IMR-90 (cell line): ENCODE measurements around the gene LTBP2. TPM values are rescaled to one million over a fixed set of nuclear protein-coding genes. Genes with fewer than 3 reads are reported as not detected.
A peak's percentile ranks its signal among the peaks of the same experiment; 100 is the strongest.

Experiments used
- ATAC-seq: fragments of 200-7000 bp; cut with Tn5 transposase; 2 replicates; pipeline ENCODE4 v1.9.1; 2020; ENCODE audit warnings: low read depth, mild to moderate bottlenecking, moderate library complexity
- BruUV-seq: library from RNA; stranded (reverse); fragments of 400-500 nt; replicated peaks from 2 replicates; lab custom pipeline; 2021; lab: Mats Ljungman, UMichigan
- CTCF ChIA-PET: fragments of 300-600 bp; formaldehyde crosslinking; extraction: SDS; loops from one replicate; lab custom pipeline; 2021; ENCODE audit warnings: antibody characterized with exemption; lab: Yijun Ruan, JAX
- POLR2A ChIA-PET: fragments of 300-600 bp; sonication (Branson Sonifier 250); formaldehyde crosslinking; loops from one replicate; lab custom pipeline; 2022; ENCODE audit warnings: antibody characterized with exemption; ENCODE audit not compliant: unreplicated experiment; lab: Charles Lee
- DNase-seq: peaks from one replicate; pipeline ENCODE4 v3.0.0; 2013
- H2AFZ ChIP-seq: replicated peaks from 2 replicates; pipeline ENCODE3; 2013; ENCODE audit warnings: low read length, mild to moderate bottlenecking; ENCODE audit not compliant: poor library complexity
- H2AK5ac ChIP-seq: 2 replicates; pipeline ENCODE4 v1.6.1; 2013; ENCODE audit warnings: low read depth, low read length, inconsistent platforms
- H2AK9ac ChIP-seq: replicated peaks from 2 replicates; pipeline ENCODE3; 2013; ENCODE audit warnings: mild to moderate bottlenecking, low read depth, low read length, moderate library complexity; ENCODE audit not compliant: poor library complexity
- H2BK120ac ChIP-seq: 2 replicates; pipeline ENCODE4 v1.6.1; 2013; ENCODE audit warnings: low read depth, low read length, inconsistent platforms
- H2BK15ac ChIP-seq: 3 replicates; pipeline ENCODE4 v1.6.1; 2013; ENCODE audit warnings: low read depth, low read length, inconsistent platforms
- H2BK20ac ChIP-seq: 2 replicates; pipeline ENCODE4 v1.6.1; 2013; ENCODE audit warnings: low read depth, mild to moderate bottlenecking, inconsistent platforms, low read length, moderate library complexity
- H2BK5ac ChIP-seq: 2 replicates; pipeline ENCODE4 v1.6.1; 2013; ENCODE audit warnings: mild to moderate bottlenecking, low read depth, low read length, inconsistent platforms; ENCODE audit not compliant: poor library complexity, severe bottlenecking
- H3K14ac ChIP-seq: replicated peaks from 2 replicates; pipeline ENCODE4 v1.6.1; 2013; ENCODE audit warnings: low read depth, low read length, inconsistent platforms
- H3K18ac ChIP-seq: 2 replicates; pipeline ENCODE4 v1.6.1; 2013; ENCODE audit warnings: low read depth, low read length, control low read depth
- H3K23ac ChIP-seq: 2 replicates; pipeline ENCODE4 v1.6.1; 2013; ENCODE audit warnings: low read depth, low read length, inconsistent platforms
- H3K27ac ChIP-seq: 2 replicates; pipeline ENCODE4 v1.5.1; 2013; ENCODE audit warnings: mild to moderate bottlenecking, control low read depth, low read length; ENCODE audit not compliant: insufficient read depth
- H3K27me3 ChIP-seq: 2 replicates; pipeline ENCODE4 v1.6.1; 2013; ENCODE audit warnings: low read length; ENCODE audit not compliant: control insufficient read depth, insufficient read depth
- H3K36me3 ChIP-seq: 2 replicates; pipeline ENCODE4 v1.6.1; 2013; ENCODE audit warnings: low read length, mixed read lengths; ENCODE audit not compliant: control insufficient read depth, insufficient read depth
- H3K4ac ChIP-seq: 2 replicates; pipeline ENCODE4 v1.6.1; 2013; ENCODE audit warnings: low read depth, low read length, inconsistent platforms
- H3K4me1 ChIP-seq: 2 replicates; pipeline ENCODE4 v1.6.1; 2013; ENCODE audit warnings: low read length, mixed read lengths; ENCODE audit not compliant: control insufficient read depth, insufficient read depth
- H3K4me2 ChIP-seq: 2 replicates; pipeline ENCODE4 v1.6.1; 2013; ENCODE audit warnings: low read depth, mild to moderate bottlenecking, control low read depth, low read length, moderate library complexity
- H3K4me3 ChIP-seq: 2 replicates; pipeline ENCODE4 v1.5.1; 2013; ENCODE audit warnings: low read depth, mild to moderate bottlenecking, control low read depth, low read length, moderate library complexity; ENCODE audit not compliant: insufficient read depth
- H3K56ac ChIP-seq: 2 replicates; pipeline ENCODE4 v1.6.1; 2013; ENCODE audit warnings: low read length, inconsistent platforms; ENCODE audit not compliant: insufficient read depth; ENCODE audit errors: extremely low read depth
- H3K79me1 ChIP-seq, 2 experiments: 2 replicates each; pipeline ENCODE4 v1.6.1; 2013; ENCODE audit warnings: low read length in 2 of 2, inconsistent platforms in 1 of 2, low read depth in 1 of 2
- H3K9ac ChIP-seq: 2 replicates; pipeline ENCODE4 v1.6.1; 2013; ENCODE audit warnings: low read depth, low read length, control low read depth
- H3K9me1 ChIP-seq: 2 replicates; pipeline ENCODE4 v1.6.1; 2013; ENCODE audit warnings: low read length, inconsistent platforms; ENCODE audit not compliant: insufficient read depth
- H3K9me3 ChIP-seq: 2 replicates; pipeline ENCODE4 v1.6.1; 2013; ENCODE audit warnings: low read length; ENCODE audit not compliant: control insufficient read depth, insufficient read depth
- H4K20me1 ChIP-seq: 2 replicates; pipeline ENCODE4 v1.6.1; 2013; ENCODE audit warnings: low read length, inconsistent platforms; ENCODE audit not compliant: insufficient read depth
- H4K5ac ChIP-seq: 2 replicates; pipeline ENCODE4 v1.6.1; 2013; ENCODE audit warnings: mild to moderate bottlenecking, low read depth, low read length, control low read depth
- H4K8ac ChIP-seq, 2 experiments: 2 replicates each; pipeline ENCODE4 v1.6.1; 2013; ENCODE audit warnings: low read depth in 2 of 2, low read length in 2 of 2, control low read depth in 1 of 2, inconsistent platforms in 1 of 2
- H4K91ac ChIP-seq: 2 replicates; pipeline ENCODE4 v1.6.1; 2013; ENCODE audit warnings: low read depth, low read length, inconsistent platforms; ENCODE audit not compliant: insufficient read depth
- BHLHE40 ChIP-seq: fragments of 150-350 bp; IDR thresholded peaks from 2 replicates; pipeline ENCODE4 v1.6.1; 2016; ENCODE audit warnings: mild to moderate bottlenecking, low read depth, low read length
- CEBPB ChIP-seq: IDR thresholded peaks from 2 replicates; pipeline ENCODE4 v1.6.1; 2012; ENCODE audit warnings: low read depth, low read length, improper control_type of control experiment
- CTCF ChIP-seq: conservative IDR thresholded peaks from 2 replicates; pipeline ENCODE4 v1.5.1; 2012; ENCODE audit warnings: mild to moderate bottlenecking, low read depth, low read length, improper control_type of control experiment
- MAZ ChIP-seq: IDR thresholded peaks from 2 replicates; pipeline ENCODE4 v1.6.1; 2012; ENCODE audit warnings: low read depth, mild to moderate bottlenecking, low read length, improper control_type of control experiment, moderate library complexity, borderline replicate concordance
- POLR2A ChIP-seq: IDR thresholded peaks from 2 replicates; pipeline ENCODE4 v1.6.1; 2012; ENCODE audit warnings: mild to moderate bottlenecking, low read depth, low read length
- RAD21 ChIP-seq: IDR thresholded peaks from 2 replicates; pipeline ENCODE4 v1.6.1; 2012; ENCODE audit warnings: low read length, improper control_type of control experiment
- RCOR1 ChIP-seq: IDR thresholded peaks from 2 replicates; pipeline ENCODE4 v1.6.1; 2012; ENCODE audit warnings: mild to moderate bottlenecking, low read length, improper control_type of control experiment; ENCODE audit not compliant: insufficient replicate concordance
- SMC3 ChIP-seq: fragments of 150-350 bp; IDR thresholded peaks from 2 replicates; pipeline ENCODE4 v1.6.1; 2016; ENCODE audit warnings: low read depth, mild to moderate bottlenecking, antibody characterized with exemption, low read length, moderate library complexity
- WGBS, 2 experiments: methylation state at CpG; one replicate each; pipeline versions ENCODE4 v1.1.5 to v1.1.7; 2013; ENCODE audit warnings: missing lambda C conversion rate in 2 of 2; ENCODE audit not compliant: insufficient read length in 1 of 2; ENCODE audit errors: extremely low coverage in 2 of 2; 5-methylcytosine and 5-hydroxymethylcytosine counted together
- dilution Hi-C: fragments of 300-500 bp; cut with HindIII; formaldehyde crosslinking; loops from one replicate; pipeline ENCODE4 v1.14.3; 2018; ENCODE audit warnings: low sequenced_read_pairs; ENCODE audit not compliant: unreplicated experiment
- in situ Hi-C: fragments of 300-500 bp; cut with MboI; formaldehyde crosslinking; loops from 3 replicates; pipeline ENCODE4 v1.14.3; 2019; ENCODE audit warnings: low sequenced_read_pairs, inconsistent platforms, mixed read lengths
- intact Hi-C: fragments of 100-400 bp; cut with micrococcal nuclease; formaldehyde crosslinking; loops from 2 replicates; pipeline ENCODE4 v1.10.0; 2022
- polyA plus RNA-seq, 3 experiments: library from polyadenylated mRNA; depleted of rRNA; stranded (reverse); fragments of >200 nt; gene quantifications; 2 replicates each; pipeline ENCODE4 v1.2.3, GENCODE V29; 2012; ENCODE audit warnings: low replicate concordance in 1 of 3
- total RNA-seq: library from RNA; depleted of rRNA; stranded (reverse); fragments of >200 nt; gene quantifications from 2 replicates; pipeline ENCODE4 v1.2.3, GENCODE V29; 2012

The LTBP2 gene
- total and polyA plus RNA-seq, 2 of the 4 experiments (the other 2 are of a cell fraction): 23.8 to 79.3 TPM

GRCh38 chr14:74547331-74547927 is 64.6 kb downstream of the LTBP2 start:
- no peak overlapping the region for H3K4ac ChIP-seq
- H3K36me3 ChIP-seq: peaks cover 3% of the 10 kb centered on the region; the same call in 1 of the 2 replicates
- no peak overlapping the region for H3K9ac ChIP-seq
- no peak overlapping the region for H2BK15ac ChIP-seq
- H3K9me1 ChIP-seq: peaks cover 18% of the 10 kb centered on the region
- no peak overlapping the region for H3K56ac ChIP-seq
- no peak for TF ChIP-seq RAD21
- no peak for TF ChIP-seq SMC3
- no peak for TF ChIP-seq CEBPB
- no peak for TF ChIP-seq BHLHE40
- TF ChIP-seq CTCF: no peak
- no peak for TF ChIP-seq RCOR1
- no peak for TF ChIP-seq MAZ
- no peak for TF ChIP-seq POLR2A
- H3K9me3 ChIP-seq: no peaks in the 10 kb centered on the region
- no peaks in the 10 kb centered on the region for H4K20me1 ChIP-seq
- H3K27ac ChIP-seq: no peak overlapping the region
- peaks cover 21% of the 10 kb centered on the region for H3K4me1 ChIP-seq
- CTCF ChIA-PET: no interaction called here
- H3K14ac ChIP-seq: no peak overlapping the region
- DNase-seq (no peak), ATAC-seq (no peak)
- H2BK20ac ChIP-seq: no peak overlapping the region
- H4K91ac ChIP-seq: no peak overlapping the region
- H2BK5ac ChIP-seq: no peak overlapping the region
- BruUV-seq: no TSS peak
- H3K4me2 ChIP-seq: no peak overlapping the region
- no peak overlapping the region for H3K18ac ChIP-seq
- no peaks in the 10 kb centered on the region for H3K27me3 ChIP-seq
- no CpG with 5 or more reads among the region's 5 CpGs for WGBS, 2 experiments
- no peak overlapping the region for H4K5ac ChIP-seq
- POLR2A ChIA-PET: no interaction called here
- in situ Hi-C loops: no loop called here
- H2AK5ac ChIP-seq: no peak overlapping the region
- H2AFZ ChIP-seq: peak overlapping the region; percentile 8
- H3K79me1 ChIP-seq: peaks cover 0 to 21% of the 10 kb centered on the region in 2 experiments; a peak in 1 of 4 replicates
- dilution Hi-C loops: no loop called here
- no peak overlapping the region for H3K4me3 ChIP-seq
- H3K23ac ChIP-seq: no peak overlapping the region
- no peak overlapping the region for H2AK9ac ChIP-seq
- intact Hi-C loops: no loop called here
- H4K8ac ChIP-seq: no peak overlapping the region
- H2BK120ac ChIP-seq: no peak overlapping the region
